Measurements from ENCODE around the gene GIPR.
"Not testable (repeated sequence)": the region's sequence is repeated elsewhere in the genome, so short reads cannot be mapped to it uniquely, and the experiment has no call there.

Gene GIPR

GRCh38 chr19:45646345-45646698 is 21.7 kb upstream of the GIPR start:
- FAIRE-seq, result no peak

DNA sequence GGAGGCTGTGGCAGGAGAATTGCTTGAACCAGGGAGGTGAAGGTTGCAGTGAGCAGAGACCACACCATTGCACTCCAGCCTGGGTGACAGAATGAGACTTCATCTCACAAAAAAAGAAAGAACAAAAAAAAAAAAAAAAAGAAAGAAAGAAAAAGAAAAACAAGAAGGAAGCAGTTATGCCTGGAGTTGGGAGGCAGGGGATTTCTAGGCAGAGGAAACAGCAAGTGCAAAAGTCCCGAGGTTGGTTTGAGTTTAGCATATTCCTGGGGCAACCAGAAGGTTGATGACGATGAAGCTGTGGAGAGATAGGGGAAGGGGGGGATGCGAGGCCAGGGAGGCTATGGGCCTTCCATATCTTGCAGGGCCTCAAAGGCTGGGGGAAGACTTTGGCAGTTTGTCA is 17.3 kb upstream of the GIPR start:
- FAIRE-seq, result no peak

- no peak for FAIRE-seq
Measured at GRCh38 chr19:45653634-45654033, 14.4 kb upstream of the GIPR start.

- no peak for FAIRE-seq
Measured at GRCh38 chr19:45655073-45655472, 12.9 kb upstream of the GIPR start.

- no peak for FAIRE-seq
Measured at GRCh38 chr19:45657520-45658167, 10.4 kb upstream of the GIPR start.

DNA sequence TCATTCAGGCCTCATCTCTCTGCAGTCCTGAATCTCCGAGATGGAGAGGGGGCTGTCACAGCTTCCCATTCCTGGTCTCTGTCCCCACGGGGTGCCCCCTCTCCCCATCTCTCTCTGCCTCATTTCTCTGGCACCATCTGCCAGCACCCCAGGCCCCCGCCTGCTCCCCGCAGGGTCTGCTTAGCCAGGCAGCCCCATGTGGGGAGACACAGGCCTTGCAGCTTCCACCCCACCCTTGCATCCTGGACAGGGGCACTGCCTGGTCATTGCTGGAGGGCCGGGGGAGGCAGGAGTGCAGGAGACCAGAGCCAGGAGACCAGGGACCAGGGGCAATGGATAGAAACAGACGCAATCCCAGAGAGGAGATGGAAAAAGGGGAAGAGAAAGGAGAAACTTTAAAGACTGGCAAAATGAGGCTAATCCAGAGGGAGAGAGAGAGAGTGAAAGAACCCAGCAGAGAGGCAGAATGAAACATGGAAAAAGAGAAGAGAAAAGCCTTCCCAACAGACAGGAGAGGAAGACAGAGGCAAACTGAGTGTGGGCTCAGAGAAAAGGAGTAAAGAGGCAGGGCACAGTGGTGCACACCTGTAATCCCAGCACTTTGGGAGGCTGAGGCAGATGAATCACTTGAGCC is 8.8 kb upstream of the GIPR start:
- FAIRE-seq, result no peak

DNA sequence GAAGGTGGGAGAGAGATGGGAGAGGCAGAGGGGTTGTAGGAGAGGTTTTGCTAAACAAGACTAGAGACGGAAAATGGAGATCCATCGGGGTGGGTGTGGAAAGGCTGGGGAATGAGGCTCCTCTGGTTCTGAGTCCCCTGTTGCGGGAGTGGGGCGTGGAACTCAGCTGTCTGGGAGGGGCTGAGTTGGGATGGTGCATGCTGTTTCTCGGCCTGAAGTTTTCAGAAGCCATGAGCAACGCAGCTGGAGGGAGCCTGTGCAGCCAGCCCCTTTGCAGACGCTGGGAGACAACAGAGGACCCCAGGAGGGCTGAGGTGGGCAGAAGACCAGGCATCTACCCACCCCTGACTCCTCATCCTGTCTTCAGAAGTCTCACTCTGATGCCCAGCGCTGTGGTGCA is 7.4 kb upstream of the GIPR start:
- FAIRE-seq, result no peak

DNA sequence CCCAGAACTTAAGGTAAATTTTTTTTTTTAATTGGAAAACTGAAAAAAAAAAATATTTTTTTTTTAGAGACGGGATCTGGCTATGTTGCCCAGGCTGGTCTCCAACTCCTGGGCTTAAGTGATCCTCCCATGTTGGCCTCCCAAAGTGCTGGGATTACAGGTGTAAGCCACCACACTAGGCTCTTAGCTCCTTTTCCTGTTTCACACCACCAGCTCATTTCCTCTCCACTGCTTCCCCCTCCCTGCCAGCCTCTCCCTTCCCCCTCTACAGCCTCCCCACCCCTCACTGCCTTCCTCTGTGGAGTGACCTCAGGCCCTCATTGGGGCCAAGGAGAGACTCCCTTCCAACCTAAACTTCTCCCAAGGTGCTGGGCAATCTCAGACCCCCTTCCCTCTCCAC is 4.2 kb upstream of the GIPR start:
- no peak for FAIRE-seq

DNA sequence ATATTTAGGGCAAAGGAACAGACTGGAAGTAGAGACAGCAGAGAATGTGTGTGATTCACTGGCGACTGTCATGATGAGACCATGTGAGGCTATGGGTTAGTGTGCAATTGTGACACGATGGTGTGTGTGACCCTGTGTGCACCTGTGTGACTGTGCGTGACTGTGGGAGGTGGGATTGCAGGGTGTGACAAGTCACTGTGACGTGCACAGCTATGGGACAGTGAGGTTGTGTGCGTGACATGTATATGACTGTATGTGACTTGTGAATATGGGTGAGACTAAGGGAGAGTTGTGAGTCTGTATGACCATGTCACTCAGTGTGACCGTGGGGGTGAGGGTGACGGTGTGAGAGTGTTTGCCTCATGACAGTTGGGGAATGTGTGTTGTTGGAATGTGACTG is 3.4 kb upstream of the GIPR start:
- no peak for FAIRE-seq

GRCh38 chr19:45668342-45668871 is 386 bp downstream of the GIPR start:
- FAIRE-seq, result no peak

GRCh38 chr19:45670670-45671453 is 2.8 kb downstream of the GIPR start:
- FAIRE-seq, result peak; percentile 70

DNA sequence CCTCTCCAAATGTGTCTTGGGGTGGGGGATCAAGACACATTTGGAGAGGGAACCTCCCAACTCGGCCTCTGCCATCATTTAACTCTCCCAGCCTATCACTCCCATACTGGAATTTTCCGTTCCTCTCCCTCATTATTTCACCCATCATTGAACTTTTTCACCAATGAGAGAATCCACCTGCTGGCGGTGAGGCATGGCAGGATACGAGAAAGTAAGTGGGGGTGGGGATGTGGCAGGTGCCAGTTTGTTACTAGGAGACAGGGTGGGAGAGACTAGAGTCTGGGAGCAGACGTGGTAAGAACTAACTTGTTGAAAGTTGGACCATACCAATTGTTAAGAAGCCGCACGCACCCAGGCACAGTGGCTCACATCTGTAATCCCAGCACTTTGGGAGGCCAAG is 6.9 kb downstream of the GIPR start:
- FAIRE-seq, result no peak

- FAIRE-seq, result no peak
Measured at GRCh38 chr19:45676851-45677263, 8.8 kb downstream of the GIPR start.

DNA sequence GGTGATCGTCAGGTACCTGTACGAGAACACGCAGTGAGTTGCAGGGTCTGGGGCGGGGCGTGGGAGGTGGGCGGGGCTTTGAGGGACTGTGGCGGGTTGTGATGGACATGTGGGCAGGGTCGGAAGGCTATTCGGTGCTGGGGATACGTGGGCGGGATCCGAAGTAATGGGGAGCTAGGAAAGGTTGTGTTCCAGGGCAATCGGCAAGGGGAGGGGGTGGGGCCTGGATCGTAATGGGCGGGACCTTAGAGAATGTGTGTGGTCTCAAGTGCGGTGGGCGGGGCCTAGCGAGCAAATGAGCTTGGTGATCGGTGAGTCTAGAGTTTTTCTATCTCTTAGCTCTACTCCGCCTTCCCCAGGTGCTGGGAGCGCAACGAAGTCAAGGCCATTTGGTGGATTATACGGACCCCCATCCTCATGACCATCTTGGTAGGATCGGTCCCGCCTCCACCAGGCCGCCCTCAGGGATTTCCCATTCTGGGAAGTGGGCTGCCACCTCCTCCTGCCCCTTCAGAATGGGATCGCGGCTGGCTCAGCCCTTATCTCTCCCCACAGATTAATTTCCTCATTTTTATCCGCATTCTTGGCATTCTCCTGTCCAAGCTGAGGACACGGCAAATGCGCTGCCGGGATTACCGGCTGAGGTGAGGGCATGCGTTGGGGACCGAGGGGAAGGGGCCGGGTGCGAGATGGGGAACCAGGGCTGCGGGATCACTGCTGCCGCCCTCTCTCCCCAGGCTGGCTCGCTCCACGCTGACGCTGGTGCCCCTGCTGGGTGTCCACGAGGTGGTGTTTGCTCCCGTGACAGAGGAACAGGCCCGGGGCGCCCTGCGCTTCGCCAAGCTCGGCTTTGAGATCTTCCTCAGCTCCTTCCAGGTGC is 9.6 kb downstream of the GIPR start:
- no peak for FAIRE-seq

GRCh38 chr19:45681391-45682015 is 13.5 kb downstream of the GIPR start:
- FAIRE-seq, result peak; percentile 25

DNA sequence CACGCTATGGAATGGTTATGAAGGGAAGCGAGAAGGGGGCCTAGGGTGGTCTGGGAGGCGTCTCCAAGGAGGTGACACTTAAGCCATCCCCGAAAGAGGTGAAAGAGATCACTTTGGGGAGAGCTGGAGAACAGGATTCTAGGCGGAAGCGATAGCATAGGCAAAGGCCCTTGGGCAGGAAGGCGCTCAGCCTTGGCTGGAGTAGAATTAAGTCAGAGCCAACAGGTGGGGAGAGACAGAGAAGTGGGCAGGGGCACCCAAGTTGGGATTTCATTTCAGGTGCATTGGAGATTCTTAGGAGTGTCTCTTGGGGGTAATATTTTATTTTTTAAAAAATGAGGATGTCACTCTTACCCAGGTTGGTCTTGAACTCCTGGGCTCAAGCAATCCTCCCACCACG is 14.1 kb downstream of the GIPR start:
- FAIRE-seq, result no peak

DNA sequence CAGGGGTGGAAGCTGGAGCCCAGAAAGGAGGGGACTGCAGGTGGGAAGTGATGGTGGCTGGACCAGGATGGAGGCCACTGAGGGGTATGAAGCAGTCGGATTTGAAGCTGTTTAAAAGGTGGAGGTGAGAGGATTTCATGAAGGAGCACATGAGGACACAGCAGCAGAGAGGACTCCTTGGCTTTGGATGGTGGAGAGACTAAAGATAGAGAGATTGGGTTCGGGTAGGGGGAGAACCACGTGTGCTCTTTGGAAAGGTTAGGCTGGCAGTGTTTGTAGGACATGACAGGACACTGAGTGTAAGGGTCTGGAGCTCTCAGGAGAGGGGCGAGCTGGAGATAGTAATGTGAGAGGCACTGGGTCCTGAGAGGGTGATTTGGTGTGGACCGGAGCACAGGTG is 14.9 kb downstream of the GIPR start:
- FAIRE-seq, result no peak

DNA sequence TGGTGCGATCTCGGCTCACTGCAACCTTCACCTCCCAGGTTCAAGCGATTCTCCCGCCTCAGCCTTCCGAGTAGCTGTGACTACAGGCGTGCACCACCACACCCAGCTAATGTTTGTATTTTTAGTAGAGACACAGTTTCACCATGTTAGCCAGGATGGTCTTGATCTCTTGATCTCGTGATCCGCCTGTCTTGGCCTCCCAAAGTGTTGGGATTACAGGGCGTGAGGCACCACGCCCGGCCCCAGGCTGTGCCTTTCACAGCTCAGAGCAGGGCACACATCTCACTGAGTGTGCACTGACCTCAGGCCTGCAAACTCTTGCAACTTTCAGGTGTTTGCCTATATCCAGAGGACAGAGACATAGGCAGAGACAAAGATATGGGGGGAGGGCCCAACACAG is 17.0 kb downstream of the GIPR start:
- FAIRE-seq, result not testable (repeated sequence)

DNA sequence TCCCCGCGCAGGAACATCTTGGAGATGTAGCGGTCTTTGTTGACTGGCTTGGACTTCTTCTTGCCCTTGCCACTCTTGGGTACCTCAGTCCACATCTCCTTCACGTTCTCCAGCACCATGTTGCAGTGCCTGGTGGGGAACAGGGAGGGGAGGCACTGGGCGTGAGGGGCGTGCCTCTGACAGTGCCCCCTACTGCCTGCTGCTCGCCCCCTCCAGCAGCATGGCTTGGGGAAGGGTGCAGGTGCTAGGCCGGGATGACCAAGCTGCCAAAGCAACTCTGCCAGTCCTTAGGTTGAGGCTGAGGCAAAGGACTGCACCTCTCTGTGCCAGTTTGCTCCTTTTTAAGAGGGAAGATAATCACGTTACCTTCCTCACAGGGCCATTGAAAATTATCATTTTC is 19.6 kb downstream of the GIPR start:
- no peak for FAIRE-seq

GRCh38 chr19:45691516-45692186 is 23.6 kb downstream of the GIPR start, which contains the start of gene SNRPD2:
TSS of gene SNRPD2 (minus strand) at chr19:45691953. CDS start at chr19:45691888, 65 bp downstream.
- FAIRE-seq, result no peak

GRCh38 chr19:45692187-45693105 is 24.4 kb downstream of the GIPR start, which contains the start of gene QPCTL:
TSS of gene QPCTL (plus strand) at chr19:45692666. CDS start at chr19:45692704, 38 bp downstream.
- peak; percentile 100 for FAIRE-seq
